ENCODE results near the gene TCEAL8. TPM values are rescaled to one million over a fixed set of nuclear protein-coding genes. Genes with fewer than 3 reads are reported as not detected.

TCEAL8 gene
- total RNA-seq, 1 donor, result 130 TPM

GRCh38 chrX:103276581-103277002 is 21.6 kb upstream of the TCEAL8 start, which contains the start of gene TCEAL5:
Gene TCEAL5 (minus strand): TSS chrX:103276750. CDS start chrX:103274563, 2,187 bp downstream.
- DNase-seq (ENCODE audit: insufficient read length, low spot score, missing footprints), result no peak
- no peak for TF ChIP-seq CTCF (IDR thresholded peaks at IDR 0.05; ENCODE audit: extremely low read depth, low read depth, low read length)
- no peak within 1 kb of the TSS for H3K27ac ChIP-seq (ENCODE audit: low read depth, low read length)

GRCh38 chrX:103275947-103276567 is 21.1 kb upstream of the TCEAL8 start:
- Histone ChIP-seq H2AFZ (ENCODE audit: low read length) (no peak overlapping the region), H3K9me3 (ENCODE audit: low read depth, low read length) (no peaks in the 10 kb centered on the region), H3K27me3 (ENCODE audit: insufficient read depth, low read length) (peaks cover 73% of the 10 kb centered on the region), H3K4me3 (ENCODE audit: insufficient read depth, low read length) (no peak overlapping the region), H3K4me2 (ENCODE audit: insufficient read depth, low read length) (no peak overlapping the region), H4K20me1 (ENCODE audit: insufficient read depth, low read length) (no peaks in the 10 kb centered on the region), H3K4me1 (ENCODE audit: insufficient read depth, low read length) (no peaks in the 10 kb centered on the region), H3K79me2 (ENCODE audit: insufficient read depth, low read length) (no peaks in the 10 kb centered on the region), H3K27ac (ENCODE audit: low read depth, low read length) (no peak overlapping the region), H3K36me3 (ENCODE audit: insufficient read depth, low read length) (no peaks in the 10 kb centered on the region)
- TF ChIP-seq CTCF (IDR thresholded peaks at IDR 0.05; ENCODE audit: extremely low read depth, low read depth, low read length), result no peak
- DNase-seq (ENCODE audit: insufficient read length, low spot score, missing footprints), result no peak

More at GRCh38 chrX:103276581-103277002, 21.6 kb upstream of the TCEAL8 start, which contains the start of gene TCEAL5:
- H3K79me2 ChIP-seq (ENCODE audit: insufficient read depth, low read length), result no peaks in the 10 kb centered on the region
- no peak within 1 kb of the TSS for H3K4me2 ChIP-seq (ENCODE audit: insufficient read depth, low read length)
- H2AFZ ChIP-seq (ENCODE audit: low read length), result no peak within 1 kb of the TSS
- no peaks in the 10 kb centered on the region for H3K36me3 ChIP-seq (ENCODE audit: insufficient read depth, low read length)
- peaks cover 68% of the 10 kb centered on the region for H3K27me3 ChIP-seq (ENCODE audit: insufficient read depth, low read length)
- no peak within 1 kb of the TSS for H3K4me3 ChIP-seq (ENCODE audit: insufficient read depth, low read length)
- H3K9me3 ChIP-seq (ENCODE audit: low read depth, low read length), result no peaks in the 10 kb centered on the region
- H3K4me1 ChIP-seq (ENCODE audit: insufficient read depth, low read length), result no peaks in the 10 kb centered on the region
- no peaks in the 10 kb centered on the region for H4K20me1 ChIP-seq (ENCODE audit: insufficient read depth, low read length)

GRCh38 chrX:103274284-103274683 is 19.3 kb upstream of the TCEAL8 start:
- H3K79me2 ChIP-seq (ENCODE audit: insufficient read depth, low read length), result no peaks in the 10 kb centered on the region
- no peak overlapping the region for H3K4me3 ChIP-seq (ENCODE audit: insufficient read depth, low read length)
- no peak for TF ChIP-seq CTCF (IDR thresholded peaks at IDR 0.05; ENCODE audit: extremely low read depth, low read depth, low read length)
- no peaks in the 10 kb centered on the region for H3K36me3 ChIP-seq (ENCODE audit: insufficient read depth, low read length)
- no peak overlapping the region for H2AFZ ChIP-seq (ENCODE audit: low read length)
- no peak for DNase-seq (ENCODE audit: insufficient read length, low spot score, missing footprints)
- no peaks in the 10 kb centered on the region for H4K20me1 ChIP-seq (ENCODE audit: insufficient read depth, low read length)
- H3K9me3 ChIP-seq (ENCODE audit: low read depth, low read length), result no peaks in the 10 kb centered on the region
- no peak overlapping the region for H3K27ac ChIP-seq (ENCODE audit: low read depth, low read length)
- H3K4me1 ChIP-seq (ENCODE audit: insufficient read depth, low read length), result no peaks in the 10 kb centered on the region
- H3K4me2 ChIP-seq (ENCODE audit: insufficient read depth, low read length), result no peak overlapping the region
- H3K27me3 ChIP-seq (ENCODE audit: insufficient read depth, low read length), result peaks cover 76% of the 10 kb centered on the region

GRCh38 chrX:103258275-103258674 is 3.3 kb upstream of the TCEAL8 start:
- TF ChIP-seq CTCF (IDR thresholded peaks at IDR 0.05; ENCODE audit: extremely low read depth, low read depth, low read length), result no peak
- no peak overlapping the region for H3K27ac ChIP-seq (ENCODE audit: low read depth, low read length)

More at GRCh38 chrX:103258275-103258674, 3.3 kb upstream of the TCEAL8 start:
- Histone ChIP-seq H3K4me3 (ENCODE audit: insufficient read depth, low read length) (no peak overlapping the region), H3K27me3 (ENCODE audit: insufficient read depth, low read length) (peaks cover 40% of the 10 kb centered on the region), H3K4me2 (ENCODE audit: insufficient read depth, low read length) (no peak overlapping the region), H3K36me3 (ENCODE audit: insufficient read depth, low read length) (no peaks in the 10 kb centered on the region), H4K20me1 (ENCODE audit: insufficient read depth, low read length) (peaks cover 4% of the 10 kb centered on the region), H2AFZ (ENCODE audit: low read length) (no peak overlapping the region), H3K9me3 (ENCODE audit: low read depth, low read length) (no peaks in the 10 kb centered on the region), H3K79me2 (ENCODE audit: insufficient read depth, low read length) (peaks cover 10% of the 10 kb centered on the region), H3K4me1 (ENCODE audit: insufficient read depth, low read length) (no peaks in the 10 kb centered on the region)
- DNase-seq (ENCODE audit: insufficient read length, low spot score, missing footprints), result no peak
